Transverse colon (tissue), 4 donors: ENCODE data around the gene MAST2.

Experiments used
- CTCF ChIP-seq, 5 experiments: fragments of 200-600 bp in 3 of 5; fragments of 450-650 bp in 2 of 5; sonication (generic) in 3 of 5; IDR thresholded peaks; 1 replicate in 2 of 5; 2 replicates in 3 of 5; pipeline ENCODE4 v1.5.1; 2016 to 2017; ENCODE audit warnings: antibody characterized with exemption in 5 of 5, inconsistent platforms in 3 of 5, mild to moderate bottlenecking in 2 of 5, moderate library complexity in 1 of 5
- POLR2A ChIP-seq: fragments of 450-650 bp; IDR thresholded peaks from one replicate; pipeline ENCODE4 v1.6.1; 2016; ENCODE audit warnings: antibody characterized with exemption, mild to moderate bottlenecking, moderate library complexity
- POLR2AphosphoS5 ChIP-seq, 3 donors: sonication (generic); formaldehyde crosslinking; IDR thresholded peaks; one replicate each; pipeline ENCODE4 v1.6.1; 2016; ENCODE audit warnings: antibody characterized with exemption in 3 of 3

- no peak for TF ChIP-seq CTCF (IDR thresholded peaks at IDR 0.05)
- no peak for TF ChIP-seq POLR2A
- TF ChIP-seq POLR2AphosphoS5 (IDR thresholded peaks at IDR 0.05), result no peak
Observed at GRCh38 chr1:46077644-46078043, 274.2 kb downstream of the MAST2 start.
